Activated CD4-positive, alpha-beta memory T cell treated with anti-CD3 and anti-CD28 coated beads, Interleukin-2, amount 10 ng/mL, durations not matched to agents 7 days and 5 days (primary cell): Measurements from ENCODE around the gene TAX1BP3. TPM values are rescaled to one million over a fixed set of nuclear protein-coding genes. Genes with fewer than 3 reads are reported as not detected.

ENCODE experiments used
- CTCF ChIA-PET: fragments of 350-600 bp; sonication (Branson Sonifier 250); formaldehyde crosslinking; loops from one replicate; lab custom pipeline; 2021; ENCODE audit warnings: antibody characterized with exemption, inconsistent platforms; lab: Charles Lee
- POLR2A ChIA-PET: fragments of 350-600 bp; sonication (Branson Sonifier 250); formaldehyde crosslinking; loops from one replicate; lab custom pipeline; 2021; ENCODE audit warnings: antibody characterized with exemption; lab: Charles Lee
- DNase-seq: peaks from one replicate; pipeline ENCODE4 v3.0.0-alpha.2; 2020
- H3K27ac Mint-ChIP-seq: one replicate; pipeline ENCODE4 v1.8.0; 2021; ENCODE audit warnings: mild to moderate bottlenecking, mixed read lengths
- H3K27me3 Mint-ChIP-seq: one replicate; pipeline ENCODE4 v1.8.0; 2021; ENCODE audit warnings: mixed read lengths
- H3K36me3 Mint-ChIP-seq: one replicate; pipeline ENCODE4 v1.8.0; 2021; ENCODE audit warnings: low read depth, mixed read lengths
- H3K4me1 Mint-ChIP-seq: one replicate; pipeline ENCODE4 v1.8.0; 2021; ENCODE audit warnings: mixed read lengths
- H3K4me3 Mint-ChIP-seq: one replicate; pipeline ENCODE4 v1.8.0; 2021; ENCODE audit warnings: mild to moderate bottlenecking, mixed read lengths
- H3K9me3 Mint-ChIP-seq: one replicate; pipeline ENCODE4 v1.8.0; 2021; ENCODE audit warnings: mixed read lengths
- total RNA-seq, 2 experiments: library from RNA; stranded (reverse); gene quantifications; one replicate each; pipeline ENCODE4 v1.2.3, GENCODE V29; 2021

The TAX1BP3 gene
- total RNA-seq, 2 experiments from 2014 or later = 23.2 to 25.0 TPM

DNA sequence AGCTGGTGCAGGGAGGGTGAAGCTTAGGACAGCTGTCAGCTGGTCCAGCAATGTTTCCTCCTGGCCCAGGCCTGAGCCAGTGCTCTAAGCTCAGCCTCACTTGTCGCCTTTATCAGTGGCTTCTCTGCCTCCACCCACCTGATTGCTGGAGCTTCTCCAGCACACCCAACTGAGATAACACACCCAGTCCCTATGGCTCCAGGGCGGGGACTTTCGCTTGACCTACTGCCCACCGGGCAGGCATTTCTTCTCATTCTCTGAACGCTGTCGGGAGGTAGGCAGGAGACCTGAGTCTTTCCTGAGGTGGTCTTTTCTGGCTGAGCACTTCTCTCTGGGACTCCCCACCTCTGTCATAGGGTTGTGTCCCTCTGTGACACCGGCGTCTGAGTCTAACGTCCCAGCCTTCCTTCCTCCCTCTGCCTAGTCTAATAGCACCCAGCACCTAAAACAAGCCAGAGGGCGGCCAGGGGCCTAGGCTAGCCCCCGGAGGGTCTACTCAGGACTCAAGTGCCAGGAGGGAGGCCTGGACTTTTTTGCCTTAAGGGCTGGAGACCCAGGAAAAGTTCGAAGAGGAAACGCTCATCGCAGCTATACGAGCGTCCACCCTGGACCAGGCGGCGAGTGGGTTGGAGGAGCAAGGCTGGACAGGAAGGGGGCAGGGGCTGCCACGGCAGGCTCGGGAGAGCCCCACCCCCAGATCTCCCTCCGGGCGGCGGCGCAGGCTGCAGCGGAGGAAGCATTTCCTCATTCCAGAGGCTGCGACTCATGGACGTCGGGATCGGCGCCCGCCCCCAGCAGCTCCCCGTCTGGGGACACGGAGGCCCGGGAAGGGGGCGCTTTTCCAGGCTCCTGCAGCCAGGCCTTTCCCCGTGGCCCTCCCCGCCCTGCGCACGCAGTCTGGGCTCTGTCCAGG is 756 bp downstream of the TAX1BP3 start:
- CTCF ChIA-PET = interaction anchor here (0.6 to 0.9 kb wide), 4 partner anchors 13 to 56 kb away, joined by 3 to 4 read pairs (median 3); partner anchors contain the start of gene HASPIN
- no peaks in the 10 kb centered on the region for H3K9me3 Mint-ChIP-seq
- POLR2A ChIA-PET = interaction anchor here (0.7 to 3.1 kb wide), 5 partner anchors 10 to 73 kb away, joined by 3 to 16 read pairs (median 4); partner anchors contain the start of genes CTNS and SHPK
- peaks cover 31% of the 10 kb centered on the region for H3K4me1 Mint-ChIP-seq
- H3K27me3 Mint-ChIP-seq = no peaks in the 10 kb centered on the region
- peaks cover 12% of the 10 kb centered on the region for H3K36me3 Mint-ChIP-seq
- H3K4me3 Mint-ChIP-seq = peak overlapping the region; percentile 96
- H3K27ac Mint-ChIP-seq = peak overlapping the region; percentile 26
- DNase-seq = peak; percentile 33

DNA sequence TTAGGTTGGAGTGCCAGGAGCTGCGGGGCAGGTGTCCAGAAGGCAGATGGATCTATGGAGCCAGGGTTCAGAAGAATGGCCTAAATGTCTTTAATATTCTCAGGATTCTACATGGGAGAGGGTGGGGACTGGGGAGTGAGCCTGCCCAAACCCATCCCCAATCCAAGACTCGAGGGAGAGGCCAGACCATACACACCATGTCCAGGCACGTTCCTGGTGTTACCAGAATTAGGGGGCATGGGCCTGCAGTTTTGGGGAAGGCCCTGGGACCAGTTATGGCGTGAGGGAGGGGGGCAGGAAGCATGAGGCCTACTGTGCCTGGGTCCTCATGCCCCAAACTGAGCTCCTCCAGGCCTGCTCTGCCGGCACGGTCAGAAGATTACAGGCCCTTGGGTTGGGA is 1.9 kb downstream of the TAX1BP3 start:
- no peak for DNase-seq
- ChIA-PET CTCF (interaction anchor here (0.7 kb wide), 1 partner anchor 57 kb away, joined by 4 read pairs; no protein-coding TSS in a partner anchor), POLR2A (interaction anchor here (1.5 to 3.1 kb wide), 4 partner anchors 8 to 74 kb away, joined by 3 to 16 read pairs (median 4); partner anchors contain the start of genes CTNS and SHPK)
- Mint-ChIP-seq H3K4me3 (peak overlapping the region; percentile 29), H3K27me3 (no peaks in the 10 kb centered on the region), H3K27ac (no peak overlapping the region), H3K9me3 (no peaks in the 10 kb centered on the region), H3K4me1 (peaks cover 29% of the 10 kb centered on the region), H3K36me3 (peaks cover 10% of the 10 kb centered on the region)

GRCh38 chr17:3665834-3666233 is 2.5 kb downstream of the TAX1BP3 start:
- Mint-ChIP-seq H3K36me3 (peaks cover 9% of the 10 kb centered on the region), H3K4me1 (peaks cover 27% of the 10 kb centered on the region), H3K4me3 (no peak overlapping the region), H3K9me3 (no peaks in the 10 kb centered on the region), H3K27me3 (no peaks in the 10 kb centered on the region), H3K27ac (no peak overlapping the region)
- DNase-seq = no peak
- ChIA-PET POLR2A (no interaction called here), CTCF (no interaction called here)

DNA sequence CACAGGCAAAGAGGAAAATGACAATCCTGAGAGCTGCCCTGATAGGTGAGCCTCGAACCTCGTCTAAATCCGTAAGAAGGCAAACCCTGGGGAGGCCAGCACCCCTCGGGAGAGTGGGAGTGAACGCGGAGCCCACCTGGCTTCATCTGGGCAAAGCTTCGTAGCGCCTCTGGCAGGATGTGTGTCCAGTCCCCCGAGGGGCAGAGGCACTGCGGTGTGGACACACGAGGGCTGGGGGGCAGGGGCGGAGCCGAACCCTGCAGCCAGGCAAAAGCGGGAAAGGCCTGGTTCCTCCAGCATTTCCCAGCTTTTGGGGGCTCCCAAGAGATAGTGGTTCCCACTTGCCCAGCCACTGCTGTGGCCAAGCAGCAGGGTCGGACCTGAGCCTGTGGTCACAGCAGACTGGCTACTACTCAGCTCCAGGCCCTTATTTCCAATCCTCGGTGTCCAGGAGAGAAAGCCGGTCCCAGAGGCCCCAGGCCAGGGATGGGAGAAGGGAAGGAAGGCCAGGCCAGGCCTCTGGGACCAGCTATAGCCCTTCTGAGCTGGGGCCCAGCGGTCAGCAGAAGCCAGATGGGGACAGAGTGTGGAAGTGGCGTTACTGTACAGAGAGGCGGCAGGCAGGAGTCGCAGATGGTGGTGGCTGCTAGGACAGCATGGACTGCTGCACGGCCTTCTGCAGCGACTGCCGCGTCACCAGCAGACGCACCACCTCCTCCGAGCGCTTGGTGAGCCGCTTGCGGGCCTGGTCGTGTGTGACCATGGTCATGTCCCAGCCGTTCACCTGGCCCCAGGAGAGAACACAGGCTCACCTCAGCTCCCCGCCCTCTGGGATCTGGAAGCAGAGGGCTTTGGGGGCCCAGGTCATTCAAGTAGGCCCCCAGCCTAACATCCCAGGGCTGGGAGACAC is 5.0 kb downstream of the TAX1BP3 start:
- no peaks in the 10 kb centered on the region for H3K9me3 Mint-ChIP-seq
- H3K27ac Mint-ChIP-seq = no peak overlapping the region
- peaks cover 2% of the 10 kb centered on the region for H3K36me3 Mint-ChIP-seq
- H3K27me3 Mint-ChIP-seq = no peaks in the 10 kb centered on the region
- peaks cover 16% of the 10 kb centered on the region for H3K4me1 Mint-ChIP-seq
- CTCF ChIA-PET = interaction anchor here (1.1 kb wide), 1 partner anchor 14 kb away, joined by 3 read pairs; no protein-coding TSS in a partner anchor
- DNase-seq = no peak
- H3K4me3 Mint-ChIP-seq = no peak overlapping the region
- POLR2A ChIA-PET = interaction anchor here (0.6 to 1.7 kb wide), 3 partner anchors 16 to 1234 kb away, joined by 3 to 5 read pairs (median 3); partner anchors contain the start of gene P2RX5

DNA sequence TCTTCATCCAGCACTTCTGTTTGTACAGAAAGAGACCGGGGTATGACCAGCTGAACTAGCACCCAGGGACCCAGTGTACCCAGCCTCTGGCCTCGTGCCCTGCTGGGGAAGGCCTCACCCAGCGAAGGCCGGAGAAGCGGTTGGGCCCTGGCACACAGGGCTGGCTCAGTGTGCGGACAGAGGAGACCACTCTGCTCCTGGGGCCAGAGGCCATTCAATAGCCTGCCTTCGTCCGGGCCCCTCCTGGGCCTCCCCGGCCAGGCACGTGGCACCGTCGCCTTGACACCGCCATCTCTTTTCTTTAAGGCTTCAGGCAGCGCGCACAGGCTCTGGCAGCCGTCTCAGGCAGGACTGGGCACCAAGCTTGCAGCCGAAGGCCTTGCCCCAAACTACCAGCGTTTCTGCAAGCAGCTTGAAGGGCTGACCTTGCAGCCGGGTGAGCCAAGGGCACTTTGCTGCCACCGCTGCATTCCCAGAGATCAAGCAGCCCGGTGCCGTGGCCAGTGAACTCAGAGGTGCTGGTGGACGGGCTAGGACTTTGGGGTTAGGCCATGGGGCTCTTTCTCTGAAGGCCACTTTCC is 8.0 kb downstream of the TAX1BP3 start:
- H3K4me3 Mint-ChIP-seq = no peak overlapping the region
- CTCF ChIA-PET = no interaction called here
- no peaks in the 10 kb centered on the region for H3K9me3 Mint-ChIP-seq
- peaks cover 2% of the 10 kb centered on the region for H3K36me3 Mint-ChIP-seq
- POLR2A ChIA-PET = no interaction called here
- H3K4me1 Mint-ChIP-seq = peaks cover 2% of the 10 kb centered on the region
- no peak overlapping the region for H3K27ac Mint-ChIP-seq
- DNase-seq = no peak
- H3K27me3 Mint-ChIP-seq = no peaks in the 10 kb centered on the region

GRCh38 chr17:3659541-3660111 is 8.8 kb downstream of the TAX1BP3 start:
- Mint-ChIP-seq H3K27ac (no peak overlapping the region), H3K36me3 (peaks cover 2% of the 10 kb centered on the region), H3K9me3 (no peaks in the 10 kb centered on the region), H3K4me1 (no peaks in the 10 kb centered on the region), H3K4me3 (no peak overlapping the region), H3K27me3 (no peaks in the 10 kb centered on the region)
- ChIA-PET POLR2A (no interaction called here), CTCF (no interaction called here)
- no peak for DNase-seq

- Mint-ChIP-seq H3K9me3 (no peaks in the 10 kb centered on the region), H3K36me3 (peaks cover 3% of the 10 kb centered on the region), H3K27ac (no peak overlapping the region), H3K27me3 (no peaks in the 10 kb centered on the region), H3K4me1 (no peaks in the 10 kb centered on the region), H3K4me3 (no peak overlapping the region)
- no peak for DNase-seq
- CTCF ChIA-PET = no interaction called here
- POLR2A ChIA-PET = interaction anchor here (1.0 kb wide), 1 partner anchor 15 kb away, joined by 4 read pairs; no protein-coding TSS in a partner anchor
Observed at GRCh38 chr17:3658784-3659449, 9.5 kb downstream of the TAX1BP3 start.

GRCh38 chr17:3657874-3658783 is 10.2 kb downstream of the TAX1BP3 start:
- ChIA-PET CTCF (no interaction called here), POLR2A (interaction anchor here (1.0 kb wide), 2 partner anchors 9 to 15 kb away, joined by 3 to 4 read pairs; no protein-coding TSS in a partner anchor)
- DNase-seq = no peak
- Mint-ChIP-seq H3K36me3 (peaks cover 6% of the 10 kb centered on the region), H3K9me3 (no peaks in the 10 kb centered on the region), H3K4me1 (no peaks in the 10 kb centered on the region), H3K4me3 (no peak overlapping the region), H3K27ac (no peak overlapping the region), H3K27me3 (no peaks in the 10 kb centered on the region)

GRCh38 chr17:3657588-3657869 is 10.8 kb downstream of the TAX1BP3 start:
- POLR2A ChIA-PET = interaction anchor here (1.0 kb wide), 1 partner anchor 10 kb away, joined by 3 read pairs; no protein-coding TSS in a partner anchor
- Mint-ChIP-seq H3K9me3 (no peaks in the 10 kb centered on the region), H3K27me3 (no peaks in the 10 kb centered on the region), H3K4me1 (no peaks in the 10 kb centered on the region), H3K4me3 (no peak overlapping the region), H3K27ac (no peak overlapping the region), H3K36me3 (peaks cover 6% of the 10 kb centered on the region)
- DNase-seq = no peak
- CTCF ChIA-PET = no interaction called here

DNA sequence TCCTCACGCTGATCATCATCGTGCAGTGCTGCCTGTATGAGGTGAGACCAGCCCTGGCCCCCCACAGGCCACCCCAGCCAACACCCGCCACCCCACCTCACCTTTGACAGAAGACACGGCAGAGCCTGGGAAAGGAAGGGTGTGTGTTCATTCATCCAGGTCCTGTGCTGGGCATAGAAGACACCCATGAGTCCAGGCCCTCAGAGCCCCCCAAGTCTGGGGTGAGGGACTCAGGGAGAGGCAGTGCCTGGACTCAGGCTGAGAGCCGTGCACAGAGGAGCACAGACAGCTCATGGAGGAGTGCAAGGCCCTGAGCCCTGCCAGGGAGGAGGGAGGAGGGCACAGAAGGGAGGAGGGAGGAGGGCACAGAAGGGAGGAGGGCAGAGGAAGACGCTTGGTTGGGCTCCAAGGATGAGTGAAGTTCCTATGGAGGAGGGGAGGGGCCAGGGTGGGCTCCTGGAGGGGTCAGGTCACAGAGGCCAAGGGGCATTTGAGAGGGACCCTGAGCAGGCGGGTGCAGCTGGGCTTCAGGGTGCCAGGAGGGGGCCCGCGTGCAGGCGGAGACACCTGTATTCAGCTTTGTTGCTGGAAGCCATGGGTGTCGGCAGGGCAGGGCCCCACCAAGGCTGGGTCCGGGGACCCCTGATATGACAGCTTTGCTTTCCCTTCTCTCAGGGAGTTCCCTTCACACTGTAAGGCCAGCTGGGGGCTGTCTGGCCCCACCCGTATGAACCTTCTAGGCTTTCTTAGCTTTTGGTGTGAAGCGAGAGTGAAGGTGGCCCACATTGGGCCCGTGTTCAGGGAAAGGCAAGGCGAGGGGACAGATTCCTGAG is 11.4 kb downstream of the TAX1BP3 start:
- Mint-ChIP-seq H3K4me1 (no peaks in the 10 kb centered on the region), H3K4me3 (no peak overlapping the region), H3K9me3 (no peaks in the 10 kb centered on the region), H3K36me3 (peaks cover 6% of the 10 kb centered on the region), H3K27me3 (no peaks in the 10 kb centered on the region), H3K27ac (no peak overlapping the region)
- ChIA-PET POLR2A (no interaction called here), CTCF (no interaction called here)
- no peak for DNase-seq
